IPS-18a (cell line): Measurements from ENCODE around the gene ERGIC3.
A peak's percentile ranks its signal among the peaks of the same experiment; 100 is the strongest.

ENCODE experiments used
- H3K27ac ChIP-seq: one replicate; pipeline ENCODE4 v1.5.1; 2013; ENCODE audit warnings: low read length
- H3K27me3 ChIP-seq: one replicate; pipeline ENCODE4 v1.6.1; 2013; ENCODE audit warnings: mild to moderate bottlenecking, low read length; ENCODE audit not compliant: control insufficient read depth, insufficient read depth
- H3K36me3 ChIP-seq: one replicate; pipeline ENCODE4 v1.6.1; 2013; ENCODE audit warnings: low read depth, low read length; ENCODE audit not compliant: control insufficient read depth
- H3K4me1 ChIP-seq: one replicate; pipeline ENCODE4 v1.6.1; 2013; ENCODE audit warnings: low read depth, low read length; ENCODE audit not compliant: control insufficient read depth
- H3K4me3 ChIP-seq: one replicate; pipeline ENCODE4 v1.5.1; 2013; ENCODE audit warnings: low read length
- H3K9ac ChIP-seq: one replicate; pipeline ENCODE4 v1.6.1; 2013; ENCODE audit warnings: mild to moderate bottlenecking, low read length, moderate library complexity
- H3K9me3 ChIP-seq: one replicate; pipeline ENCODE4 v1.6.1; 2013; ENCODE audit warnings: low read depth, low read length; ENCODE audit not compliant: control insufficient read depth

The ERGIC3 gene

GRCh38 chr20:35600993-35601973, 59.4 kb downstream of the ERGIC3 start:
- Histone ChIP-seq H3K9ac (peak overlapping the region; percentile 31), H3K9me3 (no peaks in the 10 kb centered on the region), H3K4me3 (peak overlapping the region; percentile 64), H3K27ac (no peak overlapping the region), H3K27me3 (peaks cover 46% of the 10 kb centered on the region), H3K4me1 (peaks cover 3% of the 10 kb centered on the region), H3K36me3 (no peaks in the 10 kb centered on the region)

- Histone ChIP-seq H3K9ac (peak overlapping the region; percentile 31), H3K4me3 (peak overlapping the region; percentile 64), H3K27ac (no peak overlapping the region)
Observed at GRCh38 chr20:35601990-35602389, 60.1 kb downstream of the ERGIC3 start.

GRCh38 chr20:35602851-35603495, 61.1 kb downstream of the ERGIC3 start:
- Histone ChIP-seq H3K36me3 (no peaks in the 10 kb centered on the region), H3K27ac (no peak overlapping the region), H3K9me3 (no peaks in the 10 kb centered on the region), H3K27me3 (peaks cover 46% of the 10 kb centered on the region), H3K4me3 (no peak overlapping the region), H3K9ac (no peak overlapping the region), H3K4me1 (peaks cover 3% of the 10 kb centered on the region)

More at GRCh38 chr20:35601990-35602389, 60.1 kb downstream of the ERGIC3 start:
- H3K36me3 ChIP-seq: no peaks in the 10 kb centered on the region
- H3K9me3 ChIP-seq: no peaks in the 10 kb centered on the region
- peaks cover 46% of the 10 kb centered on the region for H3K27me3 ChIP-seq
- peaks cover 3% of the 10 kb centered on the region for H3K4me1 ChIP-seq

DNA sequence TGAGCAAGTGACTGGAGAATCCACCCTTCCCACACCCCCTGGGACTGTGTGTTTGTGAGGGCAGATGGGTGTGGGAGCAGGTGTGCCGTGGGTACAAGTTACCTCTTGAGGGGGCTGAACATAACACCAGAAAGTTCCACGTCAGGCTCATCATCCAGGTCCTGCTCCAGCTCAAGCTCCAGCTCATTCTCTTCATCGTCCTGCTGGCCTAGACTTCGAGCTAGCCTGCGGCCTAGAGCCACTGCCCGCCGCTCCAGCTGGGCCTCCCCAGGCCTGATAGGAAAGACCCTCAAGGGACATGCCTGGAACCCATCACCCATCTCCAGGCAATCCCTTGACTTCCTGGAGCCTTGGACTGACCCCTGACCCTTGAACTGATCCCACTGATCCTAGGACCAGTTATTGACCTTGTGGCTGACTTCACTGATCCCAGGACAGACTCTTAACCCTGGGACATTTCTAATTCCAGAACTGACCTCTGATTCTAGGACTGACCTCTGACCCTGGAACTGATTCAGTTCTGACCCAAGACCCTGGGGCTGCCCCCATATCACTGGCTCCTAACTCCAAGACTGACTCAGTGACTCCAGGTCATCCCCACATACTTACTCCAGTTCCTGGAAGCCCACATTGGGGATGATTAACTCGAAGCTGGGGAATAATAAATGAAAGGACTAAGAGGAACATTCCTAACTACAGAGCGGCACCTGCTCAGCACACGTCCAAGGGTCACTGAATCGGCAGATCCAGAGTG, 62.0 kb downstream of the ERGIC3 start:
- Histone ChIP-seq H3K9me3 (no peaks in the 10 kb centered on the region), H3K36me3 (no peaks in the 10 kb centered on the region), H3K4me1 (peaks cover 3% of the 10 kb centered on the region), H3K4me3 (no peak overlapping the region), H3K9ac (no peak overlapping the region), H3K27ac (no peak overlapping the region), H3K27me3 (peaks cover 46% of the 10 kb centered on the region)

GRCh38 chr20:35604449-35604747, 62.5 kb downstream of the ERGIC3 start:
- H3K9me3 ChIP-seq: no peaks in the 10 kb centered on the region
- no peak overlapping the region for H3K27ac ChIP-seq
- no peak overlapping the region for H3K9ac ChIP-seq
- H3K27me3 ChIP-seq: peaks cover 44% of the 10 kb centered on the region
- no peak overlapping the region for H3K4me3 ChIP-seq
- no peaks in the 10 kb centered on the region for H3K36me3 ChIP-seq
- peaks cover 3% of the 10 kb centered on the region for H3K4me1 ChIP-seq

DNA sequence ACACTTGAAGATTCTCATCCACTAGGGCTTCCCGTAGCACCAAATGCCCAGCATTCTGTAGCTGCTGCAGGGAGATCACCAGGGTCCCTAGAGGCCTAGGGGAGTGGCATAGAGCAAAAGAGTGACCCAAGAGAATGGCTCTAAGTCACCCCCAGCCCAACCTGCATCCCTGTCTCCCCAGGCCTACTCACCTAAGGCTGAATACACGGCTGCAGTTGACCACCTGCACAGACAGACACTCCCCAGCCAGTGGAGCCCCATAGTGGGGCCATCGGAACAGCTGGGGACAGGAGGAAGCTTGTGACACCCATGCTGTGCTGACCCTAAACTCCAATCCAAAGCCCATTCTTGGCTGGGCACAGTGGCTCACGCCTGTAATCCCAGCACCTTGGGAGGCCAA, 64.2 kb downstream of the ERGIC3 start:
- Histone ChIP-seq H3K27ac (no peak overlapping the region), H3K4me3 (no peak overlapping the region), H3K27me3 (peaks cover 27% of the 10 kb centered on the region), H3K4me1 (peaks cover 2% of the 10 kb centered on the region), H3K9ac (no peak overlapping the region), H3K36me3 (no peaks in the 10 kb centered on the region), H3K9me3 (no peaks in the 10 kb centered on the region)
